GM21360 (cell line): ENCODE results near the gene CRYM.
"Not testable (repeated sequence)": the region's sequence is repeated elsewhere in the genome, so short reads cannot be mapped to it uniquely, and the experiment has no call there.

ENCODE experiments used
- ATAC-seq: cut with Tn5 transposase; IDR thresholded peaks from one replicate; pipeline ENCODE4 v1.9.1; 2021; ENCODE audit warnings: mild to moderate bottlenecking, moderate library complexity; ENCODE audit not compliant: unreplicated experiment

CRYM gene

GRCh38 chr16:21281698-21282389 lies 3.8 kb upstream of the CRYM start:
- no peak for ATAC-seq

GRCh38 chr16:21279501-21279900 lies 1.4 kb upstream of the CRYM start:
- no peak for ATAC-seq

- no peak for ATAC-seq
Measured at GRCh38 chr16:21277045-21277926, 804 bp downstream of the CRYM start.

GRCh38 chr16:21276090-21276489 lies 2.0 kb downstream of the CRYM start:
- ATAC-seq: no peak

- no peak for ATAC-seq
Measured at GRCh38 chr16:21275529-21275928, 2.6 kb downstream of the CRYM start.

- ATAC-seq: no peak
Measured at GRCh38 chr16:21274172-21274726, 3.8 kb downstream of the CRYM start.

- not testable (repeated sequence) for ATAC-seq
Measured at GRCh38 chr16:21272763-21273162, 5.3 kb downstream of the CRYM start.

GRCh38 chr16:21272253-21272652 lies 5.8 kb downstream of the CRYM start:
- no peak for ATAC-seq

- no peak for ATAC-seq
Measured at GRCh38 chr16:21268236-21268635, 9.9 kb downstream of the CRYM start.

- ATAC-seq: no peak
Measured at GRCh38 chr16:21267298-21267697, 10.8 kb downstream of the CRYM start.

GRCh38 chr16:21265104-21265837 lies 12.8 kb downstream of the CRYM start:
- ATAC-seq: no peak

GRCh38 chr16:21264571-21265036 lies 13.5 kb downstream of the CRYM start:
- ATAC-seq: no peak

- ATAC-seq: no peak
Measured at GRCh38 chr16:21263640-21264570, 14.2 kb downstream of the CRYM start.

GRCh38 chr16:21262779-21263639 lies 15.1 kb downstream of the CRYM start:
- no peak for ATAC-seq

GRCh38 chr16:21260870-21261791 lies 17.0 kb downstream of the CRYM start:
- ATAC-seq: no peak

GRCh38 chr16:21257284-21257683 lies 20.8 kb downstream of the CRYM start:
- ATAC-seq: no peak

GRCh38 chr16:21256636-21257035 lies 21.5 kb downstream of the CRYM start:
- no peak for ATAC-seq

GRCh38 chr16:21253470-21253869 lies 24.6 kb downstream of the CRYM start:
- no peak for ATAC-seq
